Left lung (tissue), 10 donors: ENCODE measurements around the gene ZNF511. TPM values are rescaled to one million over a fixed set of nuclear protein-coding genes. Genes with fewer than 3 reads are reported as not detected.
"Not testable (repeated sequence)": the region's sequence is repeated elsewhere in the genome, so short reads cannot be mapped to it uniquely, and the experiment has no call there.

Experiments
- ATAC-seq: fragments of 200-7000 bp; cut with Tn5 transposase; one replicate; pipeline ENCODE4 v1.9.1; 2020; ENCODE audit warnings: moderate library complexity
- DNase-seq, 4 donors: peaks; one replicate each; pipeline ENCODE4 v3.0.0-alpha.2; 2013 to 2020
- H3K27ac ChIP-seq, 2 donors: fragments of 200-600 bp; sonication (generic) in 1 of 2; one replicate each; pipeline versions ENCODE4 v1.5.0 to v1.8.0; 2020 to 2021
- H3K27me3 ChIP-seq, 2 donors: fragments of 200-600 bp; sonication (generic) in 1 of 2; one replicate each; pipeline versions ENCODE4 v1.5.0 to v1.8.0; 2020 to 2021
- H3K36me3 ChIP-seq, 2 donors: fragments of 200-600 bp; sonication (generic) in 1 of 2; one replicate each; pipeline versions ENCODE4 v1.5.0 to v1.8.0; 2020 to 2021
- H3K4me1 ChIP-seq, 2 donors: fragments of 200-600 bp; one replicate each; pipeline ENCODE4 v1.8.0; 2021
- H3K4me3 ChIP-seq, 2 donors: fragments of 200-600 bp; sonication (generic) in 1 of 2; one replicate each; pipeline versions ENCODE4 v1.5.0 to v1.8.0; 2020 to 2021; ENCODE audit warnings: mild to moderate bottlenecking in 1 of 2
- H3K9me3 ChIP-seq, 2 donors: fragments of 200-600 bp; sonication (generic) in 1 of 2; one replicate each; pipeline versions ENCODE4 v1.5.0 to v1.8.0; 2020 to 2021
- CTCF ChIP-seq, 2 donors: fragments of 200-600 bp; sonication (generic) in 1 of 2; IDR thresholded peaks; one replicate each; pipeline versions ENCODE4 v1.5.0 to v1.8.0; 2021; ENCODE audit warnings: antibody characterized with exemption in 2 of 2
- intact Hi-C, 2 donors: fragments of 100-400 bp; cut with DNase I; formaldehyde crosslinking; loops; one replicate each; pipeline versions ENCODE4 v1.11.2 to v1.14.2; 2022
- polyA plus RNA-seq, 6 donors: library from polyadenylated mRNA; unstranded; fragments of 120-200 nt; gene quantifications; one replicate each; pipeline ENCODE4 v1.2.1, GENCODE V29; 2013; ENCODE audit not compliant: insufficient read length in 6 of 6
- total RNA-seq, 2 donors: library from RNA; stranded (reverse); fragmentation: NEBNext Ultra II Directional; extraction: Animal tissue kit (Norgen Biotek cat#: 25700); gene quantifications; one replicate each; pipeline ENCODE4 v1.2.1, GENCODE V29; 2021
- donor health status: DM: no; HTN: yes; CAD: no.
- donor health status: DM: no; HTN: no; CAD: no.

The ZNF511 gene
- total and polyA plus RNA-seq, 8 donors, result 34.3 to 48.5 (median 42.3) TPM

GRCh38 chr10:133315847-133316246, 7.1 kb downstream of the ZNF511 start:
- ATAC-seq (no peak), DNase-seq (peak in 1 of 4 donors; percentile 28)
- peaks cover 0 to 25% of the 10 kb centered on the region in 2 donors for H3K27me3 ChIP-seq
- peaks cover 0 to 14% of the 10 kb centered on the region in 2 donors for H3K4me1 ChIP-seq
- no peak overlapping the region for H3K27ac ChIP-seq
- peaks cover 0 to 23% of the 10 kb centered on the region in 2 donors for H3K36me3 ChIP-seq
- no peaks in the 10 kb centered on the region for H3K9me3 ChIP-seq
- no peak for TF ChIP-seq CTCF (IDR thresholded peaks at IDR 0.05)
- H3K4me3 ChIP-seq, result no peak overlapping the region
- intact Hi-C loops, result no loop called here

GRCh38 chr10:133316266-133316665, 7.6 kb downstream of the ZNF511 start:
- Histone ChIP-seq H3K9me3 (no peaks in the 10 kb centered on the region), H3K36me3 (peaks cover 0 to 21% of the 10 kb centered on the region in 2 donors), H3K4me3 (no peak overlapping the region), H3K4me1 (peaks cover 0 to 14% of the 10 kb centered on the region in 2 donors), H3K27me3 (peaks cover 0 to 28% of the 10 kb centered on the region in 2 donors), H3K27ac (no peak overlapping the region)
- intact Hi-C loops, result no loop called here
- DNase-seq, result peak in 1 of 4 donors; percentile 3
- ATAC-seq, result no peak
- TF ChIP-seq CTCF (IDR thresholded peaks at IDR 0.05), result no peak

GRCh38 chr10:133316732-133317131, 8.0 kb downstream of the ZNF511 start:
- Histone ChIP-seq H3K27me3 (peaks cover 0 to 28% of the 10 kb centered on the region in 2 donors), H3K4me3 (no peak overlapping the region), H3K27ac (no peak overlapping the region), H3K4me1 (peaks cover 0 to 14% of the 10 kb centered on the region in 2 donors), H3K9me3 (no peaks in the 10 kb centered on the region), H3K36me3 (peaks cover 0 to 16% of the 10 kb centered on the region in 2 donors)
- no peak for ATAC-seq
- no peak for TF ChIP-seq CTCF (IDR thresholded peaks at IDR 0.05)
- no peak for DNase-seq
- intact Hi-C loops, result no loop called here

- Histone ChIP-seq H3K4me1 (peaks cover 0 to 13% of the 10 kb centered on the region in 2 donors), H3K27me3 (peaks cover 0 to 35% of the 10 kb centered on the region in 2 donors), H3K9me3 (no peaks in the 10 kb centered on the region), H3K27ac (no peak overlapping the region), H3K4me3 (no peak overlapping the region), H3K36me3 (no peaks in the 10 kb centered on the region)
- intact Hi-C loops, result no loop called here
- TF ChIP-seq CTCF (IDR thresholded peaks at IDR 0.05), result peak; percentile 59 to 78
- peak; percentile 98 for ATAC-seq
- peak in 3 of 4 donors; percentile 52 to 93 (median 56) for DNase-seq
These were observed 9.9 kb downstream of the ZNF511 start for GRCh38 chr10:133318494-133319127.

- Histone ChIP-seq H3K27me3 (peaks cover 12 to 59% of the 10 kb centered on the region in 2 donors), H3K4me1 (peaks cover 4 to 20% of the 10 kb centered on the region in 2 donors)
- H3K27ac ChIP-seq, intact Hi-C loops, H3K36me3 ChIP-seq, H3K4me3 ChIP-seq, H3K9me3 ChIP-seq, ATAC-seq: not testable (repeated sequence)
- peak in 1 of 4 donors; percentile 6 for DNase-seq
These were observed 12.2 kb downstream of the ZNF511 start for GRCh38 chr10:133320852-133321422.

GRCh38 chr10:133322064-133322709, 13.5 kb downstream of the ZNF511 start:
- H3K9me3 ChIP-seq, ATAC-seq, H3K36me3 ChIP-seq, H3K27ac ChIP-seq, intact Hi-C loops, H3K4me3 ChIP-seq: not testable (repeated sequence)
- Histone ChIP-seq H3K27me3 (peaks cover 24 to 71% of the 10 kb centered on the region in 2 donors), H3K4me1 (peaks cover 4 to 23% of the 10 kb centered on the region in 2 donors)
- peak in 1 of 4 donors; percentile 6 for DNase-seq
